ENCODE results near the gene PRKCQ.

DNA sequence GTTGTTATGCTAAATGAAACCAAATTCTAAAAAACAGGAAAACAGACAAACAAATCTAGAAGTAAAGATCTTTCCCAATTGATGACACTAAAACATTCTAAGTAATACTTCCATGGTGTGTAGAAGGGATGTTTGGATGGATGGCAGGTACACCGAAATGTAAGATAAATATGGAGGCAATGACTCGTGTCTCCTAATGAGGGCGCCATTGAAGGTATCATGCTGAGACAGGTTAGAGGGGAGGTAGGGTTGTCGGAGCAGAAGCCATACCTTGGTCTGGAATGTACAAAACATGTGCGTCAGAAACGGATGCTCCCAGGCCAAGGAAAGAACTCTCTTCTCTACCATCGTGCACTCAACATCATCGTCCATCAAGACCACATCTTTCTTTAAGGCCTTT lies 101.4 kb downstream of the PRKCQ start:
- TF ChIP-seq, protein P1, sequence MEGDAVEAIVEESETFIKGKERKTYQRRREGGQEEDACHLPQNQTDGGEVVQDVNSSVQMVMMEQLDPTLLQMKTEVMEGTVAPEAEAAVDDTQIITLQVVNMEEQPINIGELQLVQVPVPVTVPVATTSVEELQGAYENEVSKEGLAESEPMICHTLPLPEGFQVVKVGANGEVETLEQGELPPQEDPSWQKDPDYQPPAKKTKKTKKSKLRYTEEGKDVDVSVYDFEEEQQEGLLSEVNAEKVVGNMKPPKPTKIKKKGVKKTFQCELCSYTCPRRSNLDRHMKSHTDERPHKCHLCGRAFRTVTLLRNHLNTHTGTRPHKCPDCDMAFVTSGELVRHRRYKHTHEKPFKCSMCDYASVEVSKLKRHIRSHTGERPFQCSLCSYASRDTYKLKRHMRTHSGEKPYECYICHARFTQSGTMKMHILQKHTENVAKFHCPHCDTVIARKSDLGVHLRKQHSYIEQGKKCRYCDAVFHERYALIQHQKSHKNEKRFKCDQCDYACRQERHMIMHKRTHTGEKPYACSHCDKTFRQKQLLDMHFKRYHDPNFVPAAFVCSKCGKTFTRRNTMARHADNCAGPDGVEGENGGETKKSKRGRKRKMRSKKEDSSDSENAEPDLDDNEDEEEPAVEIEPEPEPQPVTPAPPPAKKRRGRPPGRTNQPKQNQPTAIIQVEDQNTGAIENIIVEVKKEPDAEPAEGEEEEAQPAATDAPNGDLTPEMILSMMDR (IDR thresholded peaks at IDR 0.05; ENCODE audit: insufficient read depth, low read depth, low read length), result no peak
- TF ChIP-seq EZH2 (IDR thresholded peaks at IDR 0.05; ENCODE audit: insufficient read depth, low read length), result no peak
